WI38 (cell line): Measurements from ENCODE around the gene ATP11B.

Experiments used
- H3K4me3 ChIP-seq: 2 replicates; pipeline ENCODE4 v1.5.1; 2011; ENCODE audit warnings: low read depth, mild to moderate bottlenecking, control low read depth, low read length
- CTCF ChIP-seq: IDR thresholded peaks from 2 replicates; pipeline ENCODE4 v1.5.1; 2012; ENCODE audit warnings: low read depth, mild to moderate bottlenecking, control low read depth, low read length

Gene ATP11B

GRCh38 chr3:182792901-182793662 is at the start of gene ATP11B:
Gene ATP11B (plus strand): TSS chr3:182793504. CDS start chr3:182793760, 256 bp downstream.
- peak within 1 kb of the TSS; percentile 88 for H3K4me3 ChIP-seq
- no peak for TF ChIP-seq CTCF

GRCh38 chr3:182746959-182747358 is 46.3 kb upstream of the ATP11B start:
- no peak overlapping the region for H3K4me3 ChIP-seq

GRCh38 chr3:182755308-182755707 is 38.0 kb upstream of the ATP11B start:
- no peak overlapping the region for H3K4me3 ChIP-seq
- TF ChIP-seq CTCF = no peak

More at GRCh38 chr3:182746959-182747358, 46.3 kb upstream of the ATP11B start:
- no peak for TF ChIP-seq CTCF

- TF ChIP-seq CTCF = no peak
- no peak overlapping the region for H3K4me3 ChIP-seq
Observed at GRCh38 chr3:182755712-182756111, 37.6 kb upstream of the ATP11B start.

GRCh38 chr3:182760576-182761164 is 32.6 kb upstream of the ATP11B start:
- H3K4me3 ChIP-seq = no peak overlapping the region
- TF ChIP-seq CTCF = no peak

- TF ChIP-seq CTCF = no peak
- H3K4me3 ChIP-seq = no peak overlapping the region
Observed at GRCh38 chr3:182763896-182764295, 29.4 kb upstream of the ATP11B start.

GRCh38 chr3:182765287-182765686 is 28.0 kb upstream of the ATP11B start:
- no peak for TF ChIP-seq CTCF
- no peak overlapping the region for H3K4me3 ChIP-seq
